ELR (cell line): ENCODE results near the gene ABHD8.
A peak's percentile ranks its signal among the peaks of the same experiment; 100 is the strongest.

Experiments
- DNase-seq: peaks from one replicate; pipeline ENCODE4 v3.0.0-alpha.2; 2015; ENCODE audit warnings: low read depth

ABHD8 gene

GRCh38 chr19:17266026-17266425 is 37.2 kb downstream of the ABHD8 start:
- DNase-seq, result no peak

- no peak for DNase-seq
Observed at GRCh38 chr19:17264641-17264979, 38.6 kb downstream of the ABHD8 start, which contains the start of gene USHBP1. USHBP1 (minus strand) TSS chr19:17264745; CDS start chr19:17264299, 446 bp downstream.

- DNase-seq, result no peak
Observed at GRCh38 chr19:17263712-17264640, 39.2 kb downstream of the ABHD8 start.

GRCh38 chr19:17262557-17262956 is 40.7 kb downstream of the ABHD8 start:
- no peak for DNase-seq

GRCh38 chr19:17260842-17261325 is 42.3 kb downstream of the ABHD8 start:
- DNase-seq, result peak; percentile 85

GRCh38 chr19:17259934-17260333 is 43.3 kb downstream of the ABHD8 start:
- no peak for DNase-seq

- DNase-seq, result no peak
Observed at GRCh38 chr19:17259118-17259780, 44.0 kb downstream of the ABHD8 start.

- DNase-seq, result no peak
Observed at GRCh38 chr19:17256130-17256529, 47.1 kb downstream of the ABHD8 start.

GRCh38 chr19:17255150-17255621 is 48.0 kb downstream of the ABHD8 start:
- no peak for DNase-seq

GRCh38 chr19:17254636-17255035 is 48.6 kb downstream of the ABHD8 start:
- DNase-seq, result no peak

GRCh38 chr19:17249887-17250548 is 53.2 kb downstream of the ABHD8 start:
- DNase-seq, result no peak

- no peak for DNase-seq
Observed at GRCh38 chr19:17248011-17248776, 55.0 kb downstream of the ABHD8 start.

- peak; percentile 42 for DNase-seq
Observed at GRCh38 chr19:17246681-17247425, 56.4 kb downstream of the ABHD8 start.

GRCh38 chr19:17245535-17245984 is 57.7 kb downstream of the ABHD8 start, which contains the start of gene NR2F6:
NR2F6 (minus strand) TSS chr19:17245919; CDS start chr19:17245220, 699 bp downstream.
- DNase-seq, result no peak

GRCh38 chr19:17244618-17245534 is 58.3 kb downstream of the ABHD8 start:
- DNase-seq, result peak; percentile 20

GRCh38 chr19:17243830-17244617 is 59.2 kb downstream of the ABHD8 start:
- DNase-seq, result peak; percentile 69

- DNase-seq, result no peak
Observed at GRCh38 chr19:17243211-17243829, 59.9 kb downstream of the ABHD8 start.
